ENCODE measurements around the gene MAST3. TPM values are rescaled to one million over a fixed set of nuclear protein-coding genes. Genes with fewer than 3 reads are reported as not detected.

The MAST3 gene
- polyA plus RNA-seq, 3 donors: 6.8 to 34.0 (median 12.4) TPM

- no peaks in the 10 kb centered on the region for H3K79me2 ChIP-seq (ENCODE audit: insufficient read depth, low read length)
- peaks cover 0 to 3% of the 10 kb centered on the region in 2 donors for H3K27me3 ChIP-seq (ENCODE audit: control insufficient read depth in 2 of 2, insufficient read depth in 2 of 2, low read length in 2 of 2)
- Mint-ChIP-seq H3K4me3 (peak overlapping the region in 1 of 2 donors; percentile 30), H3K36me3 (no peaks in the 10 kb centered on the region), H3K27me3 (ENCODE audit: low read depth in 3 of 3) (peaks cover 11 to 25% (median 21%) of the 10 kb centered on the region in 3 donors), H3K27ac (no peak overlapping the region), H3K9me3 (peaks cover 0 to 6% (median 0%) of the 10 kb centered on the region in 7 donors), H3K4me1 (peaks cover 18% of the 10 kb centered on the region)
- no peaks in the 10 kb centered on the region for H3K36me3 ChIP-seq (replicated peaks in 1 of 2; ENCODE audit: control insufficient read depth in 1 of 2, insufficient read depth in 2 of 2, low read length in 2 of 2)
- no peak for TF ChIP-seq CTCF (IDR thresholded peaks at IDR 0.05)
- H3K9me3 ChIP-seq (replicated peaks in 1 of 2; ENCODE audit: control insufficient read depth in 1 of 2, insufficient read depth in 1 of 2, low read length in 2 of 2): no peaks in the 10 kb centered on the region
- DNase-seq: no peak
- no peak overlapping the region for H3K9ac ChIP-seq (ENCODE audit: insufficient read depth, low read length, poor library complexity, severe bottlenecking)
- intact Hi-C loops (cut with micrococcal nuclease): no loop called here
- H3K27ac ChIP-seq (ENCODE audit: low read depth in 1 of 2, low read length in 2 of 2): no peak overlapping the region
- no peak overlapping the region for H3K4me3 ChIP-seq (replicated peaks in 1 of 3; ENCODE audit: low read depth in 2 of 3, low read length in 3 of 3)
- no peak overlapping the region for H3K4me2 ChIP-seq (replicated peaks; ENCODE audit: extremely low read depth, low read length, poor library complexity, severe bottlenecking)
- 61% methylated on average over 12 of the region's 31 CpGs for WGBS (ENCODE audit: insufficient coverage)
- peaks cover 16 to 20% of the 10 kb centered on the region in 2 donors for H3K4me1 ChIP-seq (ENCODE audit: control insufficient read depth in 1 of 2, insufficient read depth in 2 of 2, low read length in 2 of 2)
- no peaks in the 10 kb centered on the region for H4K20me1 ChIP-seq (ENCODE audit: insufficient read depth, low read length)
- no peak overlapping the region for H2AFZ ChIP-seq (ENCODE audit: insufficient read depth, low read depth, low read length, poor library complexity, severe bottlenecking)
Measured at GRCh38 chr19:18051887-18052286, 45.7 kb upstream of the MAST3 start.

GRCh38 chr19:18053576-18054219, 43.9 kb upstream of the MAST3 start:
- 86% methylated on average over 1 of the region's 9 CpGs for WGBS (ENCODE audit: insufficient coverage)
- H4K20me1 ChIP-seq (ENCODE audit: insufficient read depth, low read length): no peaks in the 10 kb centered on the region
- H3K4me3 Mint-ChIP-seq: peak overlapping the region in 1 of 2 donors; percentile 3
- no peaks in the 10 kb centered on the region for H3K9me3 ChIP-seq (replicated peaks in 1 of 2; ENCODE audit: control insufficient read depth in 1 of 2, insufficient read depth in 1 of 2, low read length in 2 of 2)
- peaks cover 28% of the 10 kb centered on the region for H3K4me1 Mint-ChIP-seq
- H3K27me3 Mint-ChIP-seq (ENCODE audit: low read depth in 3 of 3): peaks cover 11 to 27% (median 21%) of the 10 kb centered on the region in 3 donors
- no peak overlapping the region for H3K4me3 ChIP-seq (replicated peaks in 1 of 3; ENCODE audit: low read depth in 2 of 3, low read length in 3 of 3)
- peaks cover 26 to 29% of the 10 kb centered on the region in 2 donors for H3K4me1 ChIP-seq (ENCODE audit: control insufficient read depth in 1 of 2, insufficient read depth in 2 of 2, low read length in 2 of 2)
- H3K27me3 ChIP-seq (ENCODE audit: control insufficient read depth in 2 of 2, insufficient read depth in 2 of 2, low read length in 2 of 2): peaks cover 0 to 3% of the 10 kb centered on the region in 2 donors
- no peak overlapping the region for H3K9ac ChIP-seq (ENCODE audit: insufficient read depth, low read length, poor library complexity, severe bottlenecking)
- no peak for TF ChIP-seq CTCF (IDR thresholded peaks at IDR 0.05)
- no peak overlapping the region for H3K27ac ChIP-seq (ENCODE audit: low read depth in 1 of 2, low read length in 2 of 2)
- DNase-seq: no peak
- no peak overlapping the region for H3K27ac Mint-ChIP-seq
- intact Hi-C loops (cut with micrococcal nuclease): no loop called here
- H3K36me3 ChIP-seq (replicated peaks in 1 of 2; ENCODE audit: control insufficient read depth in 1 of 2, insufficient read depth in 2 of 2, low read length in 2 of 2): no peaks in the 10 kb centered on the region
- H3K36me3 Mint-ChIP-seq: no peaks in the 10 kb centered on the region
- H3K4me2 ChIP-seq (replicated peaks; ENCODE audit: extremely low read depth, low read length, poor library complexity, severe bottlenecking): no peak overlapping the region
- no peaks in the 10 kb centered on the region for H3K79me2 ChIP-seq (ENCODE audit: insufficient read depth, low read length)
- H3K9me3 Mint-ChIP-seq: peaks cover 0 to 6% (median 0%) of the 10 kb centered on the region in 7 donors
- H2AFZ ChIP-seq (ENCODE audit: insufficient read depth, low read depth, low read length, poor library complexity, severe bottlenecking): no peak overlapping the region

All from CD14-positive monocyte (primary cell).